ENCODE results near the gene C3.
A peak's percentile ranks its signal among the peaks of the same experiment; 100 is the strongest.

Gene C3

GRCh38 chr19:6744381-6745301 is 24.2 kb upstream of the C3 start:
- DNase-seq: no peak

GRCh38 chr19:6743714-6744380 is 23.4 kb upstream of the C3 start:
- no peak for DNase-seq

DNA sequence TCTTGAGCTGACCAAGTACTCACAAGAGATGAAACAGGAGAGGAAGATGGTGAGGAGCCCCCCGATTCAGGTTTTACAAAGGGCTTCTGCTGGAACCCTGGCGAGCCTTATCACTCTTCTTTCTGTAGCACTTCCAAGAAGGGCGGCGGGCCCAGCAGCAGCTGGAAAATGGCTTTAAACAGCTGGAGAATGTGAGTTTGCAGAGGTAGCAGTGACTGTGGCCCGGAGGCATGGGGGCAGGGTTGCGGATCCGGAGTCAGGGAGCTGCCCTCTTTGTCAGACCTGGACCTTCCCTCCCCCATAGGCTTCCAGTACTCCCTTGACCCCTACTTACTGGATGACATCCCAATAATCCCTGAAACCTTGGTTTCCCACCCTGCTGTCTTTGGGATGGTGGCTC is 22.6 kb upstream of the C3 start:
- DNase-seq: no peak

GRCh38 chr19:6740589-6741343 is 20.3 kb upstream of the C3 start:
- DNase-seq: peak in 1 of 6 experiments; percentile 17

- DNase-seq: peak in 1 of 6 experiments; percentile 26
These were observed 19.6 kb upstream of the C3 start for GRCh38 chr19:6739883-6740588.

DNA sequence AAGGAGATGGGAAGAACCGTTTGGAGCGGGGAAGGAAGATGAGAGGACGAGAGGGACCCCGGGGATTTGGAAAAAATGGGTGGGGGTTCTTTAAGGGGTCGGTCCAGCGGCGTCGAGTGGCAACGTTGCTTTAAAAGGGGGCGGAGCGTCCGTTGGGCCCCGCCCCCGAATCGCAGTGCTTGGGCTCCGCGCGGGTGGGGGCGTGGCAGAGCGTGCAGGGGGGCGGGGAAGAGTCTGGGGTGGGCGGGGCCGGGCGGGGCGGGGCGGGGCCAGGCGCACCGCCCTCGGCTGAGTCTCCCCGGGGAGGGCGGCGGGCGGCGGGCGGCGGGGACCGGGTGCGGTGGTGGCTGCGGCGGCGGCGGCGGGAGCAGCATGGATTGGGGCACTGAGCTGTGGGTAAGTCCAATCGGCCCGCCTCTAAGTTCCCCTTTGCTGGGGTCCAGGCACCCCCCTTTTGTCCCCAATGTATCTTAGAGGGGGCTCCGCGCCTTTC is 19.0 kb upstream of the C3 start, which contains the start of gene TRIP10:
TSS of gene TRIP10 (plus strand) at position 291 of the 493 bp plus-strand sequence. CDS start at position 373, 82 bp downstream.
- peak; percentile 58 to 86 (median 76) for DNase-seq

DNA sequence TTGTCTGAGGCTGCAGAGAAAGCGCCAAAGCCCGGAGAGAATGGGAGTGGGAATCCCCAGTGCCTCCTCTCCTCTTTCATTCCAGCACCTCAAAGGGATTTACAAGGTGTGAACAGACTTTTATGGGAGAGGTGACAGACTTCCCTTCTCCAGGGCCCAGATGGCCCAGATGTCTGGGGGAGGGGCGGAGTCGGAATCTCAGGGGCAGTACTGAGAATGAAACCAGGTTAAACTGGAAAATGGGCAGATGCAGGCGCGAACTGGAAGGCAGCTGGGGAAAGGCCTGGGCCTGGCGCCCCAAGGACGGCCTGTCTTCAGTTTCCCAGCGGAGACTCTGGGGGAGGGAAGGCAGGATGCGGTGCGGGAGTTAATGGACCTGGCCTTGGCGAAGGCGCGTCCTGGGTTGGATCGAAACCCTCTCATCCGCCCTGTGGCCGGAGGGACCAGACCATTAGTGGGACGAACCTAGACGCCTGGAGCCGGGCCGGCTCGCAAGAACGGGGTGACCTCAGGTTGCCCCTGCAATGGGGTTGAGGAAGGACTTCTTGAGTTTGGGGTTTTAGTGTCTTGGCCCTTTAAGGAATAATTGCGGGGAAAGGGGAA is 18.4 kb upstream of the C3 start:
- DNase-seq: peak in 3 of 6 experiments; percentile 48 to 62 (median 53)

- DNase-seq: peak; percentile 53 to 77 (median 68)
These were observed 17.7 kb upstream of the C3 start for GRCh38 chr19:6737873-6738786.

DNA sequence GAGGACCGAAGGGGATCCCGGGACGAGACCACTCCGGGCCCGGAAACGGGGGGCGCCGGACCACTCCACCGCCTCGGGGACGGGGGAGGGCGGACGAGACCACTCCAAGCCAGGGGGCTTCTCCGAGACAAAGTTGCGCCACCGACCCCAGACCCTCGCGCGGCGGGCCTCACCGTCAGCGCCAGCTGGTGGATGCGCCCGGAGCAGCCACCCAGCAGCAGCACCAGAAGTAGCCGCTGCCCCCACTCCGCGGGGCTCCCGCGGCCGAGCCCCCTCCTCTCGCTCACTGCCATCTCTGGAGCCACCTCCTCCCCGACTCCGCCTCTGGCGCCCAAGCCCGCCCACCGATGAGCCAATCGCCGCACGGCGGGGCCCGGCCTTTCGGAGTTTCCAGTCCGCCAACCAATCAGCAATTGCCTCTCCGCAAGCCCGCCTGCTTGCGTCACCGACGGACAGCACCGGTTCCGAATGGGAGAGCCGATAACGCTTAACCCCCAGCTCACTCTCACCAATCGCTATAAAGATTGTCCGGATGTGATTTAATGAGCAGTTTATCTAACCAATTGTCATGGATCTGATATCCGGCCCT is 16.9 kb upstream of the C3 start, which contains the start of gene GPR108:
TSS of gene GPR108 (minus strand) at position 297 of the 589 bp plus-strand sequence. CDS start at position 293, 4 bp downstream.
- peak; percentile 95 to 100 (median 98) for DNase-seq

GRCh38 chr19:6736917-6737283 is 16.4 kb upstream of the C3 start:
- no peak for DNase-seq

DNA sequence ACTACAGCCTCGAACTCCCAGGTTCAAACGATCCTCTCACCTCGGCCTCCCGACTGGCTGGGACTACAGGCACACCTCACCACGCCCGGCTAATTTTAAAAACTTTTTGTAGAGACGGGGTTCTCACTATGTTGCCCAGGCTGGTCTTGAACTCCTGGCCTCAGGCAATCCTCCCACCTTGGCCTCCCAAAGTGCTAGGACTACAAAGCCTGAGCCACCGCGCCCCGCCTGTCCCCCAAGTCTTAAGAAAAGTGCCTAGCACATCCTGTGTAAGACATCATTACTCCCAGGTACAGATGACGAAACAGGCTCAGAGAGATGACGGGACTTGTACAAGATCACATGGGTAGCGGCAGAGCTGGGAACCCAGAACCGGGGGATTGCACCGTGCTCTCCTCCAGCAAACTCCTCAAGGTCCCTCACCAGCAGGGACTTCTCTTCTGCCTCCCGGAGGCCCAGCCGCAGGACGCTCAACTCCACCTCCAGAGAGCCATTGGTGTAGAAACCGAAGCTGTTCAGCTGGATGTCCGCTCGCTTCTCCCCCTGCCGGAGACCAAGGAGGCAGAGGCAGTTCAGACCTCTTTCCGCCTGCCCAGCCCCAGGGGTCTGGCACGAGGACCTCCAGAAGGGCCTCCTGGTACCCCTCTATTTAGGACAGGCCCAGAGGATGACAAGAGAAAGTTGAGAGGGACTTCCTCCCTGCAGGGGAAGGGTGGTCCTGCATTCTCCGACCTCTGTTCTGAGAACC is 15.9 kb upstream of the C3 start:
- peak; percentile 39 to 64 (median 56) for DNase-seq

GRCh38 chr19:6735181-6735911 is 14.9 kb upstream of the C3 start:
- DNase-seq: no peak

GRCh38 chr19:6734096-6734696 is 13.7 kb upstream of the C3 start:
- DNase-seq: no peak

DNA sequence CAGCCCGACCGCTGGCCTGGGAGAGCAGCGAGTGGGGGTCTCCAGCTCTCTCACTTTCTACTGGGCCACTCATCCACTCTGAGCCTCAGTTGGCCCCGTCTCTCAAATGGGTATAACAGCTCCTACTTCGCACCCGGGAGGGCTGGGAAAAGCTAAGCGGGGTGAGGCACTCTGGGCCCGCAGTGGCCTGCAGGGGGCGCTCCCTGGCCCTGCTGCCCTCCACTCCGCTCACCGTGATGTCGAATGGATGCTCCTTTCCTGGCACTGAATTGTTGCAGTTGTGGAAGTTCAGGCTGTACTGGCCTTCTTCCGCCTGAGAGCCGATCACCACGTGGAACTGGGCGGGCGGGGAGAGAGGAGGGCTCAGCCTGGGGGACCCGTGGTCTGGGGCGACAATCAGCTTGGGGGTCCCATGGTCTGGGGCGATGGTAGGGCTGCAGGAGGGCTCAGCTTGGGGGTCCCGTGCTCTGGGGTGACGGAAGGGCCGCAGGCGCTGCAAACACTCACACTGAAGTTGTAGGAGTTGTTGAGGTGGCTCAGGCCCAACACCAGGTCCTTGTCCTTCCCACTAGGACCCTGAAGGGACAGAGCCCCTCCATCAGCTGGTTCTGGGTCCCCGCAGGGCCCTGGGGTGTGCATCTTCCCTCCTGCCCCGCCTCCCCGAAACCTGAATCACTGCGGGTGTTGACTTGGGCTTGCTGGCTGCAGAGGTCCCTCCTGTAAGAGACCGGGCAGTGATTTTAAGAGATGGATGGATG is 13.1 kb upstream of the C3 start:
- DNase-seq: peak in 1 of 6 experiments; percentile 25

DNA sequence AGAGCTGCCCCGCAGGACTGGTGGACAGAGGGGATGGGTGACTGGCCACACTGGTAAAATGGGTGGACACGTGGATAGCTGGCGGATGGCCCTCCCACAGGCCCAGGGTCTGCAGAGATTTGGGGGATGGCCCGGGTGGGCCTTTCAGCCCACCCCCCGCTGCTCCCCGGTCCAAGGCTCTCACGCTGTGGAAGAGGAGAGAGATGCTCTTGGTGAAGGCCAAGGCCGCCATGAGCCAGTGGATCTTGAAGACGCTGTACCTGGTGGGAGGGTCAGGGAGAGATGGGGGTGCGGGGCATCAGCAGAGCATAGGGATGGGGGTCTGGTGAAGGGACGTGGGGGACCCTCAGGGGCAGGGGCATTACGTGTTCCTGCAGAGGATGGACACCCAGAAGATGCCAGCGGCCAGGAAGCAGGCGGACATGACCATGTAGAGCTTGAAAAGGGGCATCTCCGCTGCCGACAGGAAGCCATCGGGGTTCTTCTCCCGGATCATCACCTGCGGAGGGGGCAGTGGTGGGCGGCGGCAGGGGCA is 12.4 kb upstream of the C3 start:
- DNase-seq: no peak

DNA sequence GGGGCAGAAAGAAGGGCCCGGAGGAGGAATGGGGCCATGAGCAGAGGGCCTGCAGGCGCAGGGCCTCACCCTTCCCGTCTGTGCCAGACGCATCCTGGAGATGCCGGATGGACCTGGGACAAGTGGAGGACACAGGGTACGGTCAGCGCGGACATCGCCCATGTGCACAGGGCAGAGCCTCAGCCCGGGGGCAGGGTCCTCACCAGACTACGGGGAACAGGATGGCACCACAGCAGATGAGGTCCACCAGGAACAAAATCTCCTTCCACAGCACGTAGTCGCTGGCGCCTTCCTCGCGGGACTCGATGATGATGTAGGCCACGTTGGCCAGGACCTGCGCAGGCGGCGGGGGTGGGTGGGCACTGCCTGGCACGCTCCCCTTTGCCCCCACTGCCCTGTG is 11.4 kb upstream of the C3 start:
- DNase-seq: no peak
